K562 (cell line): Measurements from ENCODE around the gene HIVEP2. TPM values are rescaled to one million over a fixed set of nuclear protein-coding genes. Genes with fewer than 3 reads are reported as not detected.

Experiments
- MAX ChIP-seq: sonication (generic); formaldehyde crosslinking; IDR thresholded peaks from 2 replicates; pipeline ENCODE4 v1.9.0; 2022; ENCODE audit warnings: mild to moderate bottlenecking, missing genetic modification reagents
- POLR2H ChIP-seq: IDR thresholded peaks from 2 replicates; pipeline ENCODE4 v1.6.1; 2016; ENCODE audit warnings: missing genetic modification characterization, low read depth, mild to moderate bottlenecking, control low read depth, missing compliant biosample characterization, moderate library complexity
- SMARCE1 ChIP-seq: fragments of 450-650 bp; IDR thresholded peaks from 2 replicates; pipeline ENCODE4 v1.7.1; 2016; ENCODE audit warnings: mild to moderate bottlenecking
- polyA plus RNA-seq, 8 experiments: library from polyadenylated mRNA; depleted of rRNA in 4 of 8; stranded (reverse) in 5 of 8; unstranded in 3 of 8; fragments of >200 nt; fragmentation: Nextera tagmentation in 2 of 8; fragmentation: Illumina TruSeq in 1 of 8; extraction: Ambion mirVana in 2 of 8; extraction: Trizol in 1 of 8; gene quantifications; 2 replicates each; pipeline versions ENCODE4 v1.2.1 to v1.2.3, GENCODE V29; 2011 to 2014; ENCODE audit warnings: inconsistent platforms in 1 of 8, missing spikeins in 1 of 8
- total RNA-seq, 7 experiments: library from RNA; depleted of rRNA in 6 of 7; stranded (reverse); fragments of >200 nt in 6 of 7; fragmentation: Illumina TruSeq in 2 of 7; extraction: Trizol in 2 of 7; gene quantifications; 2 replicates each; pipeline versions ENCODE4 v1.2.1 to v1.2.3, GENCODE V29; 2011 to 2021; ENCODE audit warnings: low replicate concordance in 1 of 7
- TF ChIP-seq, protein P1 (sequence below), 2 experiments: fragments of 450-650 bp in 1 of 2; sonication (generic) in 1 of 2; formaldehyde crosslinking in 1 of 2; IDR thresholded peaks; 2 replicates each; pipeline versions ENCODE4 v1.7.1 to v1.9.0; 2016 to 2022; ENCODE audit warnings: inconsistent platforms in 1 of 2, mild to moderate bottlenecking in 1 of 2, missing genetic modification reagents in 1 of 2
- TF ChIP-seq, protein P2 (sequence below): fragments of 450-650 bp; IDR thresholded peaks from 2 replicates; pipeline ENCODE4 v1.6.1; 2016; ENCODE audit warnings: mild to moderate bottlenecking, moderate library complexity

HIVEP2 gene
- total and polyA plus RNA-seq, 9 of the 15 experiments (the other 6 are each of a cell fraction or from before 2014, with no cell fraction given) = under 0.01 to 1.2 (median 0.31) TPM

DNA sequence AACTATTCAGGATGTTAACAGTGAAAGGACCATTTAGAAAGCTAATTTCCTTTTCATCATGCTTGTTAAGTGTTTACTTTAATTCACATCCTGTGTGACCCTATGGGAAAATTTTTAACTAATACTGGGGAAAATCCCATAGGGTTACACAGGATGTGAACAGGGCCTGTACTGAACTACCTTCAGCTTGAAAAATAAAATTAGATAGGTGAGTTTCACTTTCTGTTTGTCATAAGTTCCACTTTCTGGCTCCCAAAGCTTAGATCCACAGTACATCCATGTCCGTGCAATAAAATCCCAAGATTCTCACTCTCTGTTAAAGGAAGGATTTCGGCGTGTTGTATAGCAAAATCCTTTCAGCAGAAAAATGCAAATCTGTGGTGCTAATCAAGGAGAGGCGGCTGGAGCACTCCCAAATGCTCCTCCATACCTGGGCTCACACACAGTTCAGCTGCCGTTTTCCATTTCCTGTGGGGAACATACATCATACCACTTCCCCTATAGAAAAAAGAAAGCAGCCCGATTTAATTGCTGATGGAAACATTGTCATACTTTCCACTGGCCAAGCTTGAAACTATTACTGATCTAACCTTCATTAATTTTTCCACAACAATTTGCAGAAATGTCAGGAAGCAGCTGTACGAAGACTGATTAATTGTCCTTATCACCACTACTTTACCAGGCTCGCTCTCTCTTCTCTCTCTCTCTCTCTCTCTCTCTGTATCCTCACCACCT, 125.2 kb downstream of the HIVEP2 start (continued):
- TF ChIP-seq, protein P1, sequence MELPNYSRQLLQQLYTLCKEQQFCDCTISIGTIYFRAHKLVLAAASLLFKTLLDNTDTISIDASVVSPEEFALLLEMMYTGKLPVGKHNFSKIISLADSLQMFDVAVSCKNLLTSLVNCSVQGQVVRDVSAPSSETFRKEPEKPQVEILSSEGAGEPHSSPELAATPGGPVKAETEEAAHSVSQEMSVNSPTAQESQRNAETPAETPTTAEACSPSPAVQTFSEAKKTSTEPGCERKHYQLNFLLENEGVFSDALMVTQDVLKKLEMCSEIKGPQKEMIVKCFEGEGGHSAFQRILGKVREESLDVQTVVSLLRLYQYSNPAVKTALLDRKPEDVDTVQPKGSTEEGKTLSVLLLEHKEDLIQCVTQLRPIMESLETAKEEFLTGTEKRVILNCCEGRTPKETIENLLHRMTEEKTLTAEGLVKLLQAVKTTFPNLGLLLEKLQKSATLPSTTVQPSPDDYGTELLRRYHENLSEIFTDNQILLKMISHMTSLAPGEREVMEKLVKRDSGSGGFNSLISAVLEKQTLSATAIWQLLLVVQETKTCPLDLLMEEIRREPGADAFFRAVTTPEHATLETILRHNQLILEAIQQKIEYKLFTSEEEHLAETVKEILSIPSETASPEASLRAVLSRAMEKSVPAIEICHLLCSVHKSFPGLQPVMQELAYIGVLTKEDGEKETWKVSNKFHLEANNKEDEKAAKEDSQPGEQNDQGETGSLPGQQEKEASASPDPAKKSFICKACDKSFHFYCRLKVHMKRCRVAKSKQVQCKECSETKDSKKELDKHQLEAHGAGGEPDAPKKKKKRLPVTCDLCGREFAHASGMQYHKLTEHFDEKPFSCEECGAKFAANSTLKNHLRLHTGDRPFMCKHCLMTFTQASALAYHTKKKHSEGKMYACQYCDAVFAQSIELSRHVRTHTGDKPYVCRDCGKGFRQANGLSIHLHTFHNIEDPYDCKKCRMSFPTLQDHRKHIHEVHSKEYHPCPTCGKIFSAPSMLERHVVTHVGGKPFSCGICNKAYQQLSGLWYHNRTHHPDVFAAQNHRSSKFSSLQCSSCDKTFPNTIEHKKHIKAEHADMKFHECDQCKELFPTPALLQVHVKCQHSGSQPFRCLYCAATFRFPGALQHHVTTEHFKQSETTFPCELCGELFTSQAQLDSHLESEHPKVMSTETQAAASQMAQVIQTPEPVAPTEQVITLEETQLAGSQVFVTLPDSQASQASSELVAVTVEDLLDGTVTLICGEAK (IDR thresholded peaks at IDR 0.05) = no peak
- TF ChIP-seq, protein P1 (CRISPR knock-in tag; IDR thresholded peaks at IDR 0.05) = no peak
- no peak for TF ChIP-seq SMARCE1
- no peak for TF ChIP-seq MAX (CRISPR knock-in tag)
- TF ChIP-seq, protein P2, sequence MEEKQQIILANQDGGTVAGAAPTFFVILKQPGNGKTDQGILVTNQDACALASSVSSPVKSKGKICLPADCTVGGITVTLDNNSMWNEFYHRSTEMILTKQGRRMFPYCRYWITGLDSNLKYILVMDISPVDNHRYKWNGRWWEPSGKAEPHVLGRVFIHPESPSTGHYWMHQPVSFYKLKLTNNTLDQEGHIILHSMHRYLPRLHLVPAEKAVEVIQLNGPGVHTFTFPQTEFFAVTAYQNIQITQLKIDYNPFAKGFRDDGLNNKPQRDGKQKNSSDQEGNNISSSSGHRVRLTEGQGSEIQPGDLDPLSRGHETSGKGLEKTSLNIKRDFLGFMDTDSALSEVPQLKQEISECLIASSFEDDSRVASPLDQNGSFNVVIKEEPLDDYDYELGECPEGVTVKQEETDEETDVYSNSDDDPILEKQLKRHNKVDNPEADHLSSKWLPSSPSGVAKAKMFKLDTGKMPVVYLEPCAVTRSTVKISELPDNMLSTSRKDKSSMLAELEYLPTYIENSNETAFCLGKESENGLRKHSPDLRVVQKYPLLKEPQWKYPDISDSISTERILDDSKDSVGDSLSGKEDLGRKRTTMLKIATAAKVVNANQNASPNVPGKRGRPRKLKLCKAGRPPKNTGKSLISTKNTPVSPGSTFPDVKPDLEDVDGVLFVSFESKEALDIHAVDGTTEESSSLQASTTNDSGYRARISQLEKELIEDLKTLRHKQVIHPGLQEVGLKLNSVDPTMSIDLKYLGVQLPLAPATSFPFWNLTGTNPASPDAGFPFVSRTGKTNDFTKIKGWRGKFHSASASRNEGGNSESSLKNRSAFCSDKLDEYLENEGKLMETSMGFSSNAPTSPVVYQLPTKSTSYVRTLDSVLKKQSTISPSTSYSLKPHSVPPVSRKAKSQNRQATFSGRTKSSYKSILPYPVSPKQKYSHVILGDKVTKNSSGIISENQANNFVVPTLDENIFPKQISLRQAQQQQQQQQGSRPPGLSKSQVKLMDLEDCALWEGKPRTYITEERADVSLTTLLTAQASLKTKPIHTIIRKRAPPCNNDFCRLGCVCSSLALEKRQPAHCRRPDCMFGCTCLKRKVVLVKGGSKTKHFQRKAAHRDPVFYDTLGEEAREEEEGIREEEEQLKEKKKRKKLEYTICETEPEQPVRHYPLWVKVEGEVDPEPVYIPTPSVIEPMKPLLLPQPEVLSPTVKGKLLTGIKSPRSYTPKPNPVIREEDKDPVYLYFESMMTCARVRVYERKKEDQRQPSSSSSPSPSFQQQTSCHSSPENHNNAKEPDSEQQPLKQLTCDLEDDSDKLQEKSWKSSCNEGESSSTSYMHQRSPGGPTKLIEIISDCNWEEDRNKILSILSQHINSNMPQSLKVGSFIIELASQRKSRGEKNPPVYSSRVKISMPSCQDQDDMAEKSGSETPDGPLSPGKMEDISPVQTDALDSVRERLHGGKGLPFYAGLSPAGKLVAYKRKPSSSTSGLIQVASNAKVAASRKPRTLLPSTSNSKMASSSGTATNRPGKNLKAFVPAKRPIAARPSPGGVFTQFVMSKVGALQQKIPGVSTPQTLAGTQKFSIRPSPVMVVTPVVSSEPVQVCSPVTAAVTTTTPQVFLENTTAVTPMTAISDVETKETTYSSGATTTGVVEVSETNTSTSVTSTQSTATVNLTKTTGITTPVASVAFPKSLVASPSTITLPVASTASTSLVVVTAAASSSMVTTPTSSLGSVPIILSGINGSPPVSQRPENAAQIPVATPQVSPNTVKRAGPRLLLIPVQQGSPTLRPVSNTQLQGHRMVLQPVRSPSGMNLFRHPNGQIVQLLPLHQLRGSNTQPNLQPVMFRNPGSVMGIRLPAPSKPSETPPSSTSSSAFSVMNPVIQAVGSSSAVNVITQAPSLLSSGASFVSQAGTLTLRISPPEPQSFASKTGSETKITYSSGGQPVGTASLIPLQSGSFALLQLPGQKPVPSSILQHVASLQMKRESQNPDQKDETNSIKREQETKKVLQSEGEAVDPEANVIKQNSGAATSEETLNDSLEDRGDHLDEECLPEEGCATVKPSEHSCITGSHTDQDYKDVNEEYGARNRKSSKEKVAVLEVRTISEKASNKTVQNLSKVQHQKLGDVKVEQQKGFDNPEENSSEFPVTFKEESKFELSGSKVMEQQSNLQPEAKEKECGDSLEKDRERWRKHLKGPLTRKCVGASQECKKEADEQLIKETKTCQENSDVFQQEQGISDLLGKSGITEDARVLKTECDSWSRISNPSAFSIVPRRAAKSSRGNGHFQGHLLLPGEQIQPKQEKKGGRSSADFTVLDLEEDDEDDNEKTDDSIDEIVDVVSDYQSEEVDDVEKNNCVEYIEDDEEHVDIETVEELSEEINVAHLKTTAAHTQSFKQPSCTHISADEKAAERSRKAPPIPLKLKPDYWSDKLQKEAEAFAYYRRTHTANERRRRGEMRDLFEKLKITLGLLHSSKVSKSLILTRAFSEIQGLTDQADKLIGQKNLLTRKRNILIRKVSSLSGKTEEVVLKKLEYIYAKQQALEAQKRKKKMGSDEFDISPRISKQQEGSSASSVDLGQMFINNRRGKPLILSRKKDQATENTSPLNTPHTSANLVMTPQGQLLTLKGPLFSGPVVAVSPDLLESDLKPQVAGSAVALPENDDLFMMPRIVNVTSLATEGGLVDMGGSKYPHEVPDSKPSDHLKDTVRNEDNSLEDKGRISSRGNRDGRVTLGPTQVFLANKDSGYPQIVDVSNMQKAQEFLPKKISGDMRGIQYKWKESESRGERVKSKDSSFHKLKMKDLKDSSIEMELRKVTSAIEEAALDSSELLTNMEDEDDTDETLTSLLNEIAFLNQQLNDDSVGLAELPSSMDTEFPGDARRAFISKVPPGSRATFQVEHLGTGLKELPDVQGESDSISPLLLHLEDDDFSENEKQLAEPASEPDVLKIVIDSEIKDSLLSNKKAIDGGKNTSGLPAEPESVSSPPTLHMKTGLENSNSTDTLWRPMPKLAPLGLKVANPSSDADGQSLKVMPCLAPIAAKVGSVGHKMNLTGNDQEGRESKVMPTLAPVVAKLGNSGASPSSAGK = no peak
- no peak for TF ChIP-seq POLR2H (tag)
